ENCODE results near the gene AOPEP.

The AOPEP gene

DNA sequence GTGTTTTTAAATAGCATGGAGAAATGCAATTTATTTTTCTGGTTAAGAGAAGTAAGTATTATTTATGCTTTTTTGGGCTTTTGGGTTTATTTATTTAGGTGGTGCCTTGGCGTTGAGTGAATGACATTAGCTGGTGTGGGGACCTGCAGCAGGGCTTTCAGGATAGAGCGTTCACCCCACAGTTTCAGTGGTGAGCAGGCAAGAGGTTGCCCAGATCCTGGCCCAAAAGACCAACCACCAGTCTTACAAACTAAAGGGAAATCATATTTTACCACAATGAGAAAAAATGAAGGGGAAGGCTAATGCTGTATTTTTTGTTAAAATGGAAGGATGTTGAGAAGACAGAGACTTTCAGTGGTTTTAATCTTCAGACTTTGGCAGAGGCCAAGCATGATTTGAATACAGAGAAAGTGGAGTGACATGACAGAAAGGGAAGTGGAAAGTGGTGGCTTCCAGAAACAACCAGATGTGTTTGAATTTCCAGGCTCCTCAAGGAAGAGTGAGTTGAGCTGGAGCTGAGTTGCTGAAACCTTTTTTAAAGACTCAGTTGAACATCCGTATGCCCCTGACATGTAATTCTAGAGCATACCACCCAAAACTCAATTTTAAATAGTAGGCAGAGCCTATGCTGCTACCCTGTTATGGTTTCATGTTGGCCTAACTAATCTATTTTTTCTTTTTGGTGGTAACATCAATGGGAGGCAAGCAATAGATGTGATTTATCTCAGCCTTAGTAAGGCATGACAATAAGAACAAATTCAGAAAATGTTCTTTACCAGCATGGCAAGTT, 94.8 kb downstream of the AOPEP start:
- Histone ChIP-seq H3K27ac (ENCODE audit: low read depth, low read length) (no peak overlapping the region), H3F3A (ENCODE audit: control insufficient read depth, insufficient read depth) (no peaks in the 10 kb centered on the region), H3K4me2 (ENCODE audit: low read length) (no peak overlapping the region), H3K27me3 (ENCODE audit: control insufficient read depth, low read length) (no peaks in the 10 kb centered on the region), H3K4me1 (ENCODE audit: control insufficient read depth, low read length) (peaks cover 11% of the 10 kb centered on the region), H4K20me1 (ENCODE audit: control insufficient read depth, insufficient read depth, low read depth, low read length) (no peaks in the 10 kb centered on the region), H3K9me2 (replicated peaks; ENCODE audit: control insufficient read depth, low read length) (no peaks in the 10 kb centered on the region), H3K79me2 (ENCODE audit: control insufficient read depth, low read length) (no peaks in the 10 kb centered on the region), H3K4me3 (ENCODE audit: low read length) (no peak overlapping the region), H3K36me3 (ENCODE audit: control insufficient read depth, low read length) (no peaks in the 10 kb centered on the region), H3K9me3 (ENCODE audit: control insufficient read depth, insufficient read depth, low read length) (no peaks in the 10 kb centered on the region)
- TF ChIP-seq, protein P1, sequence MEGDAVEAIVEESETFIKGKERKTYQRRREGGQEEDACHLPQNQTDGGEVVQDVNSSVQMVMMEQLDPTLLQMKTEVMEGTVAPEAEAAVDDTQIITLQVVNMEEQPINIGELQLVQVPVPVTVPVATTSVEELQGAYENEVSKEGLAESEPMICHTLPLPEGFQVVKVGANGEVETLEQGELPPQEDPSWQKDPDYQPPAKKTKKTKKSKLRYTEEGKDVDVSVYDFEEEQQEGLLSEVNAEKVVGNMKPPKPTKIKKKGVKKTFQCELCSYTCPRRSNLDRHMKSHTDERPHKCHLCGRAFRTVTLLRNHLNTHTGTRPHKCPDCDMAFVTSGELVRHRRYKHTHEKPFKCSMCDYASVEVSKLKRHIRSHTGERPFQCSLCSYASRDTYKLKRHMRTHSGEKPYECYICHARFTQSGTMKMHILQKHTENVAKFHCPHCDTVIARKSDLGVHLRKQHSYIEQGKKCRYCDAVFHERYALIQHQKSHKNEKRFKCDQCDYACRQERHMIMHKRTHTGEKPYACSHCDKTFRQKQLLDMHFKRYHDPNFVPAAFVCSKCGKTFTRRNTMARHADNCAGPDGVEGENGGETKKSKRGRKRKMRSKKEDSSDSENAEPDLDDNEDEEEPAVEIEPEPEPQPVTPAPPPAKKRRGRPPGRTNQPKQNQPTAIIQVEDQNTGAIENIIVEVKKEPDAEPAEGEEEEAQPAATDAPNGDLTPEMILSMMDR (IDR thresholded peaks at IDR 0.05; ENCODE audit: low read depth, low read length, poor library complexity, severe bottlenecking), result no peak
- no peak for TF ChIP-seq EZH2phosphoT487 (IDR thresholded peaks at IDR 0.05; ENCODE audit: borderline replicate concordance, low read length)

DNA sequence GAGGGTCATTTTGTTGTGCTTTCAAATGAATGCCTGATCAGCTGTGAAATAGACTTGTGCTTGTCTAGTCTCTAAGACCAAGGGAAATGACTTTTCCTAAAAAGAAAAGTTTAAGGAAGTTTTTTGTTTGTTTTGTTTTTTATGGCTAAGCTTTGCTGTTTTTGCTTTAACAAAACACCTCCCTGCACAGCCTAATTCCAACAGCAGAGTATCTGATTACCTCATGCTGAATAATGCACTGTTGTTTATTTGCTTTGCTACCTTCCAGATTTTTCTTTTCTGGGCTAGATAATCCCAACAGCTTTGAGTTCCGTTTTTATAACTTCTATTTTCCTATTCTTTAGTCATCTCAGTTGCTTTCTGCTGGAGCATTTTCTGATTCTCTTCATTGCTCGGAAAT, 95.8 kb downstream of the AOPEP start:
- Histone ChIP-seq H3K9me2 (replicated peaks; ENCODE audit: control insufficient read depth, low read length) (no peaks in the 10 kb centered on the region), H3K4me2 (ENCODE audit: low read length) (no peak overlapping the region), H3K4me3 (ENCODE audit: low read length) (no peak overlapping the region), H3K9me3 (ENCODE audit: control insufficient read depth, insufficient read depth, low read length) (no peaks in the 10 kb centered on the region), H3K27ac (ENCODE audit: low read depth, low read length) (no peak overlapping the region), H3K36me3 (ENCODE audit: control insufficient read depth, low read length) (no peaks in the 10 kb centered on the region), H3K27me3 (ENCODE audit: control insufficient read depth, low read length) (no peaks in the 10 kb centered on the region), H3K4me1 (ENCODE audit: control insufficient read depth, low read length) (peaks cover 11% of the 10 kb centered on the region), H3F3A (ENCODE audit: control insufficient read depth, insufficient read depth) (no peaks in the 10 kb centered on the region), H4K20me1 (ENCODE audit: control insufficient read depth, insufficient read depth, low read depth, low read length) (no peaks in the 10 kb centered on the region), H3K79me2 (ENCODE audit: control insufficient read depth, low read length) (no peaks in the 10 kb centered on the region)
- TF ChIP-seq, protein P1 (IDR thresholded peaks at IDR 0.05; ENCODE audit: low read depth, low read length, poor library complexity, severe bottlenecking), result no peak
- no peak for TF ChIP-seq EZH2phosphoT487 (IDR thresholded peaks at IDR 0.05; ENCODE audit: borderline replicate concordance, low read length)

DNA sequence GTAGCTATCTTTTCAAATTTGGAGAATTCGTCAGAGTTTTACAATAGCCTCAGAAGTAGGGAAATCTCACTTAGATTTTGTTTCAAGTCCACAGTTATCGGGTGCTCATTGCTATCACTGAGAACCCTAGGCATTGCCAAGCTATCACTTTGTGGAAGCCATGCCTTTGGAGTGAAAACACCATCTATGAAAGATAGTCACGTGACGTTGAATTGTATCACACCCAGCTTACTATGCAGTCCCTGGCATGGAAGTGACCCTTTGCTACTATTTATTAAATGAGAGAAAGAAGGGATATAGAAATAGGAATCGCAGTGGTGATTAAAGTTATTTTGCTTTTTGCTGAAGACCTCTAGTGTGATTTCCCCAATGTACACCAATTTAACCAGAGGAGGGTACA, 97.2 kb downstream of the AOPEP start:
- no peak for TF ChIP-seq EZH2phosphoT487 (IDR thresholded peaks at IDR 0.05; ENCODE audit: borderline replicate concordance, low read length)
- TF ChIP-seq, protein P1 (IDR thresholded peaks at IDR 0.05; ENCODE audit: low read depth, low read length, poor library complexity, severe bottlenecking), result no peak
- Histone ChIP-seq H3K27me3 (ENCODE audit: control insufficient read depth, low read length) (no peaks in the 10 kb centered on the region), H4K20me1 (ENCODE audit: control insufficient read depth, insufficient read depth, low read depth, low read length) (no peaks in the 10 kb centered on the region), H3F3A (ENCODE audit: control insufficient read depth, insufficient read depth) (no peaks in the 10 kb centered on the region), H3K9me2 (replicated peaks; ENCODE audit: control insufficient read depth, low read length) (no peaks in the 10 kb centered on the region), H3K4me2 (ENCODE audit: low read length) (no peak overlapping the region), H3K27ac (ENCODE audit: low read depth, low read length) (no peak overlapping the region), H3K9me3 (ENCODE audit: control insufficient read depth, insufficient read depth, low read length) (no peaks in the 10 kb centered on the region), H3K79me2 (ENCODE audit: control insufficient read depth, low read length) (no peaks in the 10 kb centered on the region), H3K4me1 (ENCODE audit: control insufficient read depth, low read length) (peaks cover 11% of the 10 kb centered on the region), H3K4me3 (ENCODE audit: low read length) (no peak overlapping the region), H3K36me3 (ENCODE audit: control insufficient read depth, low read length) (no peaks in the 10 kb centered on the region)

Measured in DOHH2 (cell line).